Ectodermal cell (in vitro differentiated cells): ENCODE results near the gene TFIP11.

Experiments
- H3K27ac ChIP-seq: 2 replicates; pipeline ENCODE4 v1.7.0; 2013; ENCODE audit warnings: mild to moderate bottlenecking, low read depth, low read length; ENCODE audit not compliant: insufficient read depth, poor library complexity, severe bottlenecking
- H3K27me3 ChIP-seq: 2 replicates; pipeline ENCODE4 v1.7.0; 2013; ENCODE audit warnings: mild to moderate bottlenecking, low read length; ENCODE audit not compliant: insufficient read depth, control insufficient read depth, poor library complexity, severe bottlenecking
- H3K36me3 ChIP-seq: one replicate; pipeline ENCODE4 v1.7.0; 2013; ENCODE audit warnings: low read length; ENCODE audit not compliant: control insufficient read depth, insufficient read depth
- H3K4me1 ChIP-seq: one replicate; pipeline ENCODE4 v1.7.0; 2013; ENCODE audit warnings: low read length; ENCODE audit not compliant: control insufficient read depth, insufficient read depth
- H3K4me3 ChIP-seq: 2 replicates; pipeline ENCODE4 v1.7.0; 2013; ENCODE audit warnings: low read depth, low read length, control low read depth; ENCODE audit not compliant: insufficient read depth
- H3K9me3 ChIP-seq: 2 replicates; pipeline ENCODE4 v1.7.0; 2013; ENCODE audit warnings: mild to moderate bottlenecking, low read length, moderate library complexity; ENCODE audit not compliant: control insufficient read depth
- WGBS, 2 experiments: methylation state at CpG; one replicate each; pipeline ENCODE4 v1.1.7; 2013; ENCODE audit warnings: missing lambda C conversion rate in 2 of 2; 5-methylcytosine and 5-hydroxymethylcytosine counted together

TFIP11 gene

GRCh38 chr22:26489447-26490036 is 22.7 kb downstream of the TFIP11 start:
- peaks cover 41% of the 10 kb centered on the region for H3K36me3 ChIP-seq
- 95 to 96% methylated on average over 4 of the region's 4 CpGs for WGBS, 2 experiments
- peaks cover 3% of the 10 kb centered on the region for H3K4me1 ChIP-seq
- no peak overlapping the region for H3K4me3 ChIP-seq
- no peak overlapping the region for H3K27ac ChIP-seq
- no peaks in the 10 kb centered on the region for H3K9me3 ChIP-seq
- H3K27me3 ChIP-seq, result no peaks in the 10 kb centered on the region

GRCh38 chr22:26487996-26488395 is 24.3 kb downstream of the TFIP11 start:
- Histone ChIP-seq H3K27ac (no peak overlapping the region), H3K9me3 (no peaks in the 10 kb centered on the region), H3K27me3 (no peaks in the 10 kb centered on the region), H3K4me1 (peaks cover 7% of the 10 kb centered on the region), H3K4me3 (no peak overlapping the region), H3K36me3 (peaks cover 38% of the 10 kb centered on the region)
- 89 to 96% methylated on average over 3 of the region's 3 CpGs for WGBS, 2 experiments

- Histone ChIP-seq H3K9me3 (no peaks in the 10 kb centered on the region), H3K27ac (no peak overlapping the region), H3K36me3 (peaks cover 26% of the 10 kb centered on the region), H3K27me3 (no peaks in the 10 kb centered on the region), H3K4me1 (peaks cover 16% of the 10 kb centered on the region), H3K4me3 (no peak overlapping the region)
- WGBS, 2 experiments, result 94 to 97% methylated on average over 5 of the region's 5 CpGs
Observed at GRCh38 chr22:26486394-26486793, 25.9 kb downstream of the TFIP11 start.

GRCh38 chr22:26485806-26486390 is 26.4 kb downstream of the TFIP11 start:
- 80 to 83% methylated on average over 3 of the region's 3 CpGs for WGBS, 2 experiments
- peaks cover 28% of the 10 kb centered on the region for H3K36me3 ChIP-seq
- H3K27me3 ChIP-seq, result no peaks in the 10 kb centered on the region

GRCh38 chr22:26485013-26485412 is 27.3 kb downstream of the TFIP11 start:
- no peaks in the 10 kb centered on the region for H3K9me3 ChIP-seq
- WGBS, 2 experiments, result 89 to 90% methylated on average over 7 of the region's 7 CpGs
- H3K27me3 ChIP-seq, result no peaks in the 10 kb centered on the region
- H3K36me3 ChIP-seq, result peaks cover 27% of the 10 kb centered on the region
- H3K4me1 ChIP-seq, result peaks cover 18% of the 10 kb centered on the region
- no peak overlapping the region for H3K27ac ChIP-seq
- H3K4me3 ChIP-seq, result peak overlapping the region; percentile 84

More at GRCh38 chr22:26485806-26486390, 26.4 kb downstream of the TFIP11 start:
- no peak overlapping the region for H3K27ac ChIP-seq
- H3K4me3 ChIP-seq, result no peak overlapping the region
- H3K4me1 ChIP-seq, result peaks cover 18% of the 10 kb centered on the region
- no peaks in the 10 kb centered on the region for H3K9me3 ChIP-seq

- Histone ChIP-seq H3K36me3 (peaks cover 21% of the 10 kb centered on the region), H3K9me3 (no peaks in the 10 kb centered on the region), H3K4me3 (peak overlapping the region; percentile 84), H3K27ac (peak overlapping the region; percentile 91), H3K27me3 (no peaks in the 10 kb centered on the region), H3K4me1 (peaks cover 18% of the 10 kb centered on the region)
- 20 to 27% methylated on average over 6 of the region's 6 CpGs for WGBS, 2 experiments
Observed at GRCh38 chr22:26484360-26484706, 27.9 kb downstream of the TFIP11 start.

- peak within 1 kb of the TSS; percentile 84 for H3K4me3 ChIP-seq
- H3K27ac ChIP-seq, result peak within 1 kb of the TSS; percentile 91
- peaks cover 18% of the 10 kb centered on the region for H3K4me1 ChIP-seq
- 1% methylated on average over 85 of the region's 85 CpGs for WGBS, 2 experiments
- H3K36me3 ChIP-seq, result peaks cover 14% of the 10 kb centered on the region
- no peaks in the 10 kb centered on the region for H3K9me3 ChIP-seq
- no peaks in the 10 kb centered on the region for H3K27me3 ChIP-seq
Observed at GRCh38 chr22:26483439-26484359, 28.6 kb downstream of the TFIP11 start, which contains the start of the genes HPS4 and SRRD. HPS4 (minus strand) TSS chr22:26483783; CDS start chr22:26481762, 2,021 bp downstream. SRRD (plus strand) TSS chr22:26483877; CDS start chr22:26483891, 14 bp downstream.

- 22 to 24% methylated on average over 7 of the region's 7 CpGs for WGBS, 2 experiments
- Histone ChIP-seq H3K4me3 (peak overlapping the region; percentile 84), H3K9me3 (no peaks in the 10 kb centered on the region), H3K27me3 (no peaks in the 10 kb centered on the region), H3K36me3 (peaks cover 10% of the 10 kb centered on the region), H3K27ac (peak overlapping the region; percentile 91), H3K4me1 (peaks cover 18% of the 10 kb centered on the region)
Observed at GRCh38 chr22:26483043-26483438, 29.2 kb downstream of the TFIP11 start.

- peaks cover 18% of the 10 kb centered on the region for H3K4me1 ChIP-seq
Observed at GRCh38 chr22:26482161-26482560, 30.1 kb downstream of the TFIP11 start.

GRCh38 chr22:26481694-26482093 is 30.6 kb downstream of the TFIP11 start:
- peaks cover 18% of the 10 kb centered on the region for H3K4me1 ChIP-seq
- no peaks in the 10 kb centered on the region for H3K9me3 ChIP-seq
- H3K27ac ChIP-seq, result no peak overlapping the region
- peaks cover 14% of the 10 kb centered on the region for H3K36me3 ChIP-seq
- 91% methylated on average over 4 of the region's 4 CpGs for WGBS, 2 experiments
- H3K4me3 ChIP-seq, result no peak overlapping the region
- H3K27me3 ChIP-seq, result no peaks in the 10 kb centered on the region

More at GRCh38 chr22:26482161-26482560, 30.1 kb downstream of the TFIP11 start:
- no peak overlapping the region for H3K27ac ChIP-seq
- no peak overlapping the region for H3K4me3 ChIP-seq
- H3K9me3 ChIP-seq, result no peaks in the 10 kb centered on the region
- no peaks in the 10 kb centered on the region for H3K27me3 ChIP-seq
- 91 to 93% methylated on average over 5 of the region's 5 CpGs for WGBS, 2 experiments
- H3K36me3 ChIP-seq, result peaks cover 12% of the 10 kb centered on the region
